GM12878 (cell line): ENCODE data around the gene FGD3.

Experiments used
- BHLHE40 ChIP-seq, 2 experiments: fragments of 450-650 bp in 1 of 2; IDR thresholded peaks; 2 replicates each; pipeline ENCODE4 v1.6.1; 2011 to 2017; ENCODE audit warnings: low read depth in 2 of 2, borderline replicate concordance in 1 of 2, improper control_type of control experiment in 1 of 2, low read length in 1 of 2, mild to moderate bottlenecking in 1 of 2
- BMI1 ChIP-seq: fragments of 450-650 bp; IDR thresholded peaks from 2 replicates; pipeline ENCODE4 v1.6.1; 2016; ENCODE audit warnings: mild to moderate bottlenecking, moderate library complexity, borderline replicate concordance
- CEBPB ChIP-seq, 2 experiments: fragments of 150-350 bp in 1 of 2; IDR thresholded peaks; 2 replicates each; pipeline ENCODE4 v1.6.1; 2012 to 2014; ENCODE audit warnings: low read depth in 2 of 2, low read length in 2 of 2, borderline replicate concordance in 1 of 2, inconsistent platforms in 1 of 2
- CTCF ChIP-seq, 3 experiments: IDR thresholded peaks in 2 of 3; conservative IDR thresholded peaks in 1 of 3; 2 replicates each; pipeline ENCODE4 v1.5.1; 2011; ENCODE audit warnings: low read depth in 3 of 3, low read length in 3 of 3, mild to moderate bottlenecking in 3 of 3, control low read depth in 2 of 3, moderate library complexity in 2 of 3, inconsistent platforms in 1 of 3, mixed read lengths in 1 of 3; ENCODE audit not compliant: control insufficient read depth in 2 of 3, insufficient read depth in 1 of 3; ENCODE audit errors: extremely low read depth in 1 of 3
- MAX ChIP-seq: IDR thresholded peaks from 2 replicates; pipeline ENCODE4 v1.6.1; 2012; ENCODE audit warnings: low read depth, low read length, improper control_type of control experiment
- MEF2A ChIP-seq: IDR thresholded peaks from 2 replicates; pipeline ENCODE4 v1.6.1; 2011; ENCODE audit warnings: low read depth, mild to moderate bottlenecking, low read length, moderate library complexity; ENCODE audit not compliant: insufficient read depth
- NRF1 ChIP-seq: conservative IDR thresholded peaks from 2 replicates; pipeline ENCODE4 v1.6.1; 2011; ENCODE audit warnings: mild to moderate bottlenecking, low read depth, low read length, improper control_type of control experiment
- POLR2A ChIP-seq: IDR thresholded peaks from 2 replicates; pipeline ENCODE4 v1.6.1; 2011; ENCODE audit warnings: low read depth, mild to moderate bottlenecking, low read length
- RAD21 ChIP-seq: IDR thresholded peaks from 2 replicates; pipeline ENCODE4 v1.6.1; 2011; ENCODE audit warnings: mild to moderate bottlenecking, low read depth, low read length, moderate library complexity; ENCODE audit not compliant: insufficient read depth
- RBBP5 ChIP-seq: fragments of 200-600 bp; sonication (generic); conservative IDR thresholded peaks from 2 replicates; pipeline ENCODE4 v1.6.1; 2016
- ZBTB11 ChIP-seq: fragments of 450-650 bp; formaldehyde crosslinking; IDR thresholded peaks from 2 replicates; pipeline ENCODE4 v1.5.0; 2022; ENCODE audit warnings: mild to moderate bottlenecking, missing genetic modification characterization
- ZSCAN29 ChIP-seq: fragments of 450-650 bp; IDR thresholded peaks from 2 replicates; pipeline ENCODE4 v1.6.1; 2017; ENCODE audit warnings: mild to moderate bottlenecking, moderate library complexity

- TF ChIP-seq BHLHE40 (IDR thresholded peaks at IDR 0.05; ENCODE audit: borderline replicate concordance in 1 of 2, low read depth in 2 of 2, low read length in 1 of 2): no peak
- TF ChIP-seq CTCF (IDR thresholded peaks at IDR 0.05 in 2 of 3, conservative IDR thresholded peaks at IDR 0.05 in 1 of 3; ENCODE audit: control insufficient read depth in 2 of 3, extremely low read depth in 1 of 3, insufficient read depth in 1 of 3, low read depth in 3 of 3, low read length in 3 of 3): no peak
- TF ChIP-seq MAX: no peak
- TF ChIP-seq POLR2A: no peak
- TF ChIP-seq CEBPB (IDR thresholded peaks at IDR 0.05; ENCODE audit: borderline replicate concordance in 1 of 2, low read depth in 2 of 2, low read length in 2 of 2): no peak
- TF ChIP-seq RAD21: no peak
- no peak for TF ChIP-seq RBBP5
- no peak for TF ChIP-seq MEF2A
- TF ChIP-seq ZSCAN29: no peak
- no peak for TF ChIP-seq NRF1
- TF ChIP-seq ZBTB11 (CRISPR knock-in tag): no peak
- no peak for TF ChIP-seq BMI1
Measured at GRCh38 chr9:92938025-92938424, 9.3 kb upstream of the FGD3 start.
